Thyroid gland (tissue), 4 donors: ENCODE data around the gene UQCRFS1.

Experiments used
- CTCF ChIP-seq, 6 experiments: fragments of 200-600 bp in 3 of 6; fragments of 450-650 bp in 3 of 6; sonication (generic) in 3 of 6; IDR thresholded peaks; one replicate each; pipeline ENCODE4 v1.5.1; 2016 to 2019; ENCODE audit warnings: antibody characterized with exemption in 6 of 6, mild to moderate bottlenecking in 2 of 6, inconsistent platforms in 1 of 6, moderate library complexity in 1 of 6
- POLR2A ChIP-seq, 2 donors: fragments of 450-650 bp; IDR thresholded peaks; one replicate each; pipeline ENCODE4 v1.6.1; 2017; ENCODE audit warnings: antibody characterized with exemption in 2 of 2, mild to moderate bottlenecking in 2 of 2, moderate library complexity in 1 of 2

DNA sequence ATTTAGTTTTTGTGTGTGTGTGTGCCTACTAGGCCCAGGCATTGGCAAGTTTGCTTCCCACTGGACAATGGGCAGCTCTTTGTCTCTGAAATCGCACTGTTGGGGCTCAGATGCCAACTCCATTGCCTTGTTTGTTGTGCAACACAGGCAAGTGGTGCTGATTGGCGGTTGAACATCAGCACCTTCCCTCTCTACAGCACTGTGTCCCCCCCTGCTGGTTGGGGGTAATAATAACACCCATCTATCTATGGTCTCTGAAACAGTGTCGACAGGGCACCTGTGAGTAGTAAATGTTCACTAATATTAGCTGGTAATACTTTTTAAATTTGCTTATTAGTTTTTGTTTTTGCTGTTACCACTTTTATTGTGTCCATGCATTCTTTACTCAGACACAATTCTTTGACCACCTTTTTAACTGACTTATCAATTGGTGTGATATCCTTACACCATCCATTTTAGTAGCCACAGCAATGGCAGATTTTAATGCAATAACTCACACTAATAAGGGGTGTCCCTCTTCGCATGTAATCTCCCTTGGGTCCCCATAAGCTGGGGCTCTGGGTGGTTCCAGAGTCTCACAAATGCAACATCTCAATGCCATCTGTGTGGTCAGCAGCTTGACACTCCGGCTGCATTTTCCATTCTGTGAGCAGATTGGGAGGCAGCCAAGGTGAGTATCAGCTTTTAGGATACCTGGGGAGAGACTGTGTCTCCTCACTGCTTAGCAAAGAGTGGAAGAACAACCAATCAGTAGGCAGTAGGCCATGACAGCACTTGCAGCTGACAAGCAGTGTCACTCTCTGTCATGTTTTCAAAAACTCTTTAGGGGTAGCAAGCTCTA lies 47.7 kb upstream of the UQCRFS1 start:
- TF ChIP-seq POLR2A (IDR thresholded peaks at IDR 0.05) = no peak
- peak in 1 of 6 experiments; percentile 20 for TF ChIP-seq CTCF (IDR thresholded peaks at IDR 0.05)
